ENCODE data around the gene FBXW5.

Gene FBXW5

GRCh38 chr9:136930014-136930413, 14.5 kb downstream of the FBXW5 start:
- H3K9ac ChIP-seq = no peak overlapping the region
- no peak overlapping the region for H3K4me2 ChIP-seq
- no peak overlapping the region for H2AFZ ChIP-seq (ENCODE audit: low read depth)
- peaks cover 4% of the 10 kb centered on the region for H3K4me1 ChIP-seq (ENCODE audit: low read depth, poor library complexity, severe bottlenecking)
- no peaks in the 10 kb centered on the region for H3K79me2 ChIP-seq (ENCODE audit: insufficient read depth, low read depth)
- H4K20me1 ChIP-seq (ENCODE audit: insufficient read depth) = no peaks in the 10 kb centered on the region
- peaks cover 3% of the 10 kb centered on the region; the same call in 1 of the 2 replicates for H3K36me3 ChIP-seq (ENCODE audit: insufficient read depth)
- no peaks in the 10 kb centered on the region for H3K27me3 ChIP-seq (ENCODE audit: insufficient read depth, low read depth)
- H3K27ac ChIP-seq = no peak overlapping the region
- H3K4me3 ChIP-seq (IDR thresholded peaks at IDR 0.05; ENCODE audit: insufficient read depth, low read depth, low read length) = no peak overlapping the region
- TF ChIP-seq CTCF (conservative IDR thresholded peaks at IDR 0.05; ENCODE audit: low read depth, low read length) = no peak

- Histone ChIP-seq H4K20me1 (ENCODE audit: insufficient read depth) (no peaks in the 10 kb centered on the region), H3K27me3 (ENCODE audit: insufficient read depth, low read depth) (no peaks in the 10 kb centered on the region), H3K4me2 (no peak overlapping the region), H3K27ac (no peak overlapping the region), H3K79me2 (ENCODE audit: insufficient read depth, low read depth) (no peaks in the 10 kb centered on the region), H3K9ac (no peak overlapping the region), H3K36me3 (ENCODE audit: insufficient read depth) (peaks cover 3% of the 10 kb centered on the region; the same call in 1 of the 2 replicates), H2AFZ (ENCODE audit: low read depth) (no peak overlapping the region), H3K4me1 (ENCODE audit: low read depth, poor library complexity, severe bottlenecking) (peaks cover 4% of the 10 kb centered on the region), H3K4me3 (IDR thresholded peaks at IDR 0.05; ENCODE audit: insufficient read depth, low read depth, low read length) (no peak overlapping the region)
- TF ChIP-seq CTCF (conservative IDR thresholded peaks at IDR 0.05; ENCODE audit: low read depth, low read length) = no peak
Measured at GRCh38 chr9:136928591-136928990, 15.9 kb downstream of the FBXW5 start.

GRCh38 chr9:136927343-136928271, 16.9 kb downstream of the FBXW5 start:
- no peak for TF ChIP-seq CTCF (conservative IDR thresholded peaks at IDR 0.05; ENCODE audit: low read depth, low read length)
- no peak overlapping the region for H3K4me3 ChIP-seq (IDR thresholded peaks at IDR 0.05; ENCODE audit: insufficient read depth, low read depth, low read length)
- H3K27ac ChIP-seq = no peak overlapping the region
- peaks cover 4% of the 10 kb centered on the region for H3K4me1 ChIP-seq (ENCODE audit: low read depth, poor library complexity, severe bottlenecking)
- H2AFZ ChIP-seq (ENCODE audit: low read depth) = no peak overlapping the region
- H4K20me1 ChIP-seq (ENCODE audit: insufficient read depth) = no peaks in the 10 kb centered on the region
- no peaks in the 10 kb centered on the region for H3K79me2 ChIP-seq (ENCODE audit: insufficient read depth, low read depth)
- no peaks in the 10 kb centered on the region for H3K27me3 ChIP-seq (ENCODE audit: insufficient read depth, low read depth)
- H3K9ac ChIP-seq = no peak overlapping the region
- H3K36me3 ChIP-seq (ENCODE audit: insufficient read depth) = peaks cover 3% of the 10 kb centered on the region; the same call in 1 of the 2 replicates
- H3K4me2 ChIP-seq = no peak overlapping the region

GRCh38 chr9:136926749-136927148, 17.8 kb downstream of the FBXW5 start:
- Histone ChIP-seq H3K4me1 (ENCODE audit: low read depth, poor library complexity, severe bottlenecking) (peaks cover under 1% of the 10 kb centered on the region), H3K9ac (no peak overlapping the region), H3K4me2 (no peak overlapping the region), H3K27ac (no peak overlapping the region), H3K27me3 (ENCODE audit: insufficient read depth, low read depth) (no peaks in the 10 kb centered on the region), H3K79me2 (ENCODE audit: insufficient read depth, low read depth) (no peaks in the 10 kb centered on the region), H4K20me1 (ENCODE audit: insufficient read depth) (no peaks in the 10 kb centered on the region), H2AFZ (ENCODE audit: low read depth) (no peak overlapping the region), H3K4me3 (IDR thresholded peaks at IDR 0.05; ENCODE audit: insufficient read depth, low read depth, low read length) (no peak overlapping the region), H3K36me3 (ENCODE audit: insufficient read depth) (peaks cover under 1% of the 10 kb centered on the region; the same call in 1 of the 2 replicates)
- TF ChIP-seq CTCF (conservative IDR thresholded peaks at IDR 0.05; ENCODE audit: low read depth, low read length) = no peak

Data from KMS-11 (cell line).